ENCODE data around the gene TARS1. TPM values are rescaled to one million over a fixed set of nuclear protein-coding genes. Genes with fewer than 3 reads are reported as not detected.

Gene TARS1
- total RNA-seq, 1 donor from 2014 or later: 117 TPM

DNA sequence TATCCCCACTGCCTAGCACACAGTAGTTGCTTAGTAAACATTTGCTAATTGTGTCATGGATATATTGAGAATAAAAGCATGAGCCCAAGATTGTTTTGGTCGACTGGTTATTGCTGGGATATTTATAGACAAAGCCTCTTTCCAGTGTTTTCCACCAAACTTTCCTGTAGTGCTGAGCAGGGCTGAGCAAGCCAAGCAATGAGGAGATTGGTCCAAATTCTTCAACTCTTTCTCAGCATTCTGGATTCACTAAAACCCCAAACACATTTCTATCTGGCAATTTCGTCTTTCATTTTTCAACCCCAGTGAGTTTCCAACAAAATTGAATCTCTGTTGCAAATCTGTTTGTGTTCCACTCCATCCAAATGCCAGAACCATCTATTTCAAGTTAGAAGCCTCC lies 31.9 kb upstream of the TARS1 start:
- TF ChIP-seq, protein P1, sequence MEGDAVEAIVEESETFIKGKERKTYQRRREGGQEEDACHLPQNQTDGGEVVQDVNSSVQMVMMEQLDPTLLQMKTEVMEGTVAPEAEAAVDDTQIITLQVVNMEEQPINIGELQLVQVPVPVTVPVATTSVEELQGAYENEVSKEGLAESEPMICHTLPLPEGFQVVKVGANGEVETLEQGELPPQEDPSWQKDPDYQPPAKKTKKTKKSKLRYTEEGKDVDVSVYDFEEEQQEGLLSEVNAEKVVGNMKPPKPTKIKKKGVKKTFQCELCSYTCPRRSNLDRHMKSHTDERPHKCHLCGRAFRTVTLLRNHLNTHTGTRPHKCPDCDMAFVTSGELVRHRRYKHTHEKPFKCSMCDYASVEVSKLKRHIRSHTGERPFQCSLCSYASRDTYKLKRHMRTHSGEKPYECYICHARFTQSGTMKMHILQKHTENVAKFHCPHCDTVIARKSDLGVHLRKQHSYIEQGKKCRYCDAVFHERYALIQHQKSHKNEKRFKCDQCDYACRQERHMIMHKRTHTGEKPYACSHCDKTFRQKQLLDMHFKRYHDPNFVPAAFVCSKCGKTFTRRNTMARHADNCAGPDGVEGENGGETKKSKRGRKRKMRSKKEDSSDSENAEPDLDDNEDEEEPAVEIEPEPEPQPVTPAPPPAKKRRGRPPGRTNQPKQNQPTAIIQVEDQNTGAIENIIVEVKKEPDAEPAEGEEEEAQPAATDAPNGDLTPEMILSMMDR (IDR thresholded peaks at IDR 0.05; ENCODE audit: unreplicated experiment): no peak
- peaks cover 2% of the 10 kb centered on the region for H3K27me3 Mint-ChIP-seq (ENCODE audit: low read depth)
- no peaks in the 10 kb centered on the region for H3K36me3 Mint-ChIP-seq
- DNase-seq (ENCODE audit: low spot score in 2 of 2, unreplicated experiment in 2 of 2): no peak
- peaks cover 9% of the 10 kb centered on the region for H3K9me3 Mint-ChIP-seq
- no peak overlapping the region for H3K27ac Mint-ChIP-seq
- H3K4me1 Mint-ChIP-seq: peaks cover 4% of the 10 kb centered on the region
- H3K4me3 Mint-ChIP-seq: no peak overlapping the region

DNA sequence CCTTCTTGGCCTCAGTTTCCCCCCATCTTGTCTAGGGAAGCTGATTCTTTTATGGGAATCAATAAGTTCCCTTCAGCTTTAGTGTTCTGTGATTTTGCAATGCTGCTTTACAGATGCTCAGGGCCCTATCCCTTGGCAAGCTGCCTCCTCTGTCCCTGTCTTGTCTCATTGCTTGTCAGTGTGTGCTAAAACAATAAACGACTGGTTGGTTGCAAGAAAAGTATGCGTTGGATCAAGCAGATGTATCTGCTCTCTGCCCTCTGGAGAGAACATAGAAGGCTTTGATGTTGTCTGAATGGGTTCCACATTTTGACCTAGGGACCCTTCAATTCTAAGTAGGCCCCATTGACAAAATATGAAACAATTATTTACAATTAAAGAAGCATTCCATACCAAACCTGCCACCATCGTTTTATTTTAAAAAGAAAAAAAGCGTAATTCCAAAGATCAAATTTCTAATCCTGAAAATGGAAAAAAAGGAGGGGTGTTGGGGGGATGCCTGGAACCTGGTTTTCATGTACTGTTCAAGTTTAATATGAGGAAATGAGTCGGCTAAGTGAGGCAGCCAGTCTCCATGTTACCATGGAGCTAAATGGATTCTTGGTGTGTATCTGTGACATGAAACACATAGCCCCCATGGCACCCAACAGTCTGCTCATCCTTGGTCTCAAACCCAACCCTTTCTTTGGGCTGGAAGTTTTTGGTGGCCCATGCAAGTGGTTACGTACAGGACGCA lies 31.2 kb upstream of the TARS1 start:
- H3K27me3 Mint-ChIP-seq (ENCODE audit: low read depth): peaks cover 2% of the 10 kb centered on the region
- no peak overlapping the region for H3K27ac Mint-ChIP-seq
- H3K4me3 Mint-ChIP-seq: no peak overlapping the region
- no peaks in the 10 kb centered on the region for H3K36me3 Mint-ChIP-seq
- H3K9me3 Mint-ChIP-seq: peaks cover 8% of the 10 kb centered on the region
- no peak for DNase-seq (ENCODE audit: low spot score in 2 of 2, unreplicated experiment in 2 of 2)
- TF ChIP-seq, protein P1 (IDR thresholded peaks at IDR 0.05; ENCODE audit: unreplicated experiment): no peak
- H3K4me1 Mint-ChIP-seq: peaks cover 4% of the 10 kb centered on the region

DNA sequence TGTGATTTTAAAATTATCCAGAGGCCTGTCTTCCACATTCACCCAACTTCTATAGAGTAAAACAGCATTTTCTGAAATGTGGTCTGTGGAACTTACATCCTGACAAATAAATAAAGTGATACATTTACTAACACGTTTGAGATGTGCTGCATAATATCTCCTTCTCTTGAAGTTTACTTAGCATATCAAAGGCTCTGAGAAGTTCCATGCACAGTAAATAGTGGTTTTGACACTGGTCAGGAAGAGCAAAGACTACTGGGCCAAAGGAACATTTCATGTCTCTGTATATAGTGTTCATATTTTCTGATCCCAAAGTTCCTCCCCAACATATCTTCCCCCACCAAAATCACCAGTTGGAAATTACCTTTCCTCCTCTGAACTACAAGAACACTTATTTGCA lies 30.5 kb upstream of the TARS1 start:
- Mint-ChIP-seq H3K4me1 (peaks cover 4% of the 10 kb centered on the region), H3K4me3 (no peak overlapping the region), H3K9me3 (peaks cover 4% of the 10 kb centered on the region), H3K27ac (no peak overlapping the region), H3K27me3 (ENCODE audit: low read depth) (peaks cover 2% of the 10 kb centered on the region), H3K36me3 (no peaks in the 10 kb centered on the region)
- TF ChIP-seq, protein P1 (IDR thresholded peaks at IDR 0.05; ENCODE audit: unreplicated experiment): no peak
- no peak for DNase-seq (ENCODE audit: low spot score in 2 of 2, unreplicated experiment in 2 of 2)

DNA sequence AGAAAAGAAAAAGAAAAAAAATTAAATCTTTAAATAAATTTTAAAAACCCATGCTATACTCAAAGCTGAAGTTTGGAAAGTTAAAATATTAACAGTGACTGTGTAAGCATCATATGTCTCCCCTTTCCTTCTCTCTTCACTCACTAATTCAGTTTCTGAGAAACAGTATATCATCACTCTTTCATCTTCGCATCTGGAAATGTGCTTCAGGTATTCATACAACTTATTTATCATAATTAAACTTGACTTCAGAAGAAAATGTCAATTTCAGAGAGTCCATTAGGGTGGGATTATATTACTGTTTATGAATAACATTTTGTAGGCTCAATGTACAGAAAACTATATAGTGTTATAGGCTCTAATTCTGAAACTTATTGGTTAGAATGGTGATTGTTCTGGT lies 29.3 kb upstream of the TARS1 start:
- Mint-ChIP-seq H3K4me3 (no peak overlapping the region), H3K4me1 (peaks cover 9% of the 10 kb centered on the region), H3K9me3 (peaks cover 4% of the 10 kb centered on the region), H3K36me3 (no peaks in the 10 kb centered on the region), H3K27me3 (ENCODE audit: low read depth) (peaks cover 2% of the 10 kb centered on the region), H3K27ac (no peak overlapping the region)
- no peak for DNase-seq (ENCODE audit: low spot score in 2 of 2, unreplicated experiment in 2 of 2)
- TF ChIP-seq, protein P1 (IDR thresholded peaks at IDR 0.05; ENCODE audit: unreplicated experiment): no peak

DNA sequence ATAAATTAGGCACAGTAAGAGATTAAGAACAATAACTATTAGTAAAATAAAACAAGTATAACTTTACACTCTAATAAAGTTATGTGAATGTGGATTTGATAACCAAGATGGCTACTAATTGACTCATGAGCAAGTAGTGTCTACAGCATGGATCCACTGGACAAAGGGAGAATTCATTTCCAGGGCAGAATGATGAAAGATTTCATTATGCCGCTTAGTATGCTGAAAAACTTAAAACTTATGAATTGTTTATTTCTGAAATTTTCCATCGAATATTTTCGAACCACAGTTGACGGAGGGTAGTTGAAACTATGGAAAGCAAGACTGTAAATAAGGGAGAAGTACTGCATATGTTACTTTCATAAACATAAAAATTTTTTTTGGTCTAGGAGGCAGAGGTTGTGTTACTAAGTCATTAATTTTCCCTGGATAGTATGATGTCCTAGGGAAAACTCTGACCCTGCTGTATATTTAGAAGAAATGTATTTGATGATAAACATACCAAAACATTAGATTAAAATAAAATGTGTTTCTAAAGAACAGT lies 24.9 kb upstream of the TARS1 start:
- Mint-ChIP-seq H3K36me3 (no peaks in the 10 kb centered on the region), H3K27me3 (ENCODE audit: low read depth) (peaks cover 4% of the 10 kb centered on the region), H3K27ac (no peak overlapping the region), H3K4me3 (no peak overlapping the region), H3K4me1 (peaks cover 15% of the 10 kb centered on the region), H3K9me3 (peaks cover 4% of the 10 kb centered on the region)
- no peak for DNase-seq (ENCODE audit: low spot score in 2 of 2, unreplicated experiment in 2 of 2)
- TF ChIP-seq, protein P1 (IDR thresholded peaks at IDR 0.05; ENCODE audit: unreplicated experiment): no peak
